Measurements from ENCODE around the gene PARD3B. TPM values are rescaled to one million over a fixed set of nuclear protein-coding genes. Genes with fewer than 3 reads are reported as not detected.

The PARD3B gene
- total and polyA plus RNA-seq, 2 of the 8 experiments (the other 6 are each of a cell fraction or from before 2014, with no cell fraction given), result 1.2 to 5.7 TPM

DNA sequence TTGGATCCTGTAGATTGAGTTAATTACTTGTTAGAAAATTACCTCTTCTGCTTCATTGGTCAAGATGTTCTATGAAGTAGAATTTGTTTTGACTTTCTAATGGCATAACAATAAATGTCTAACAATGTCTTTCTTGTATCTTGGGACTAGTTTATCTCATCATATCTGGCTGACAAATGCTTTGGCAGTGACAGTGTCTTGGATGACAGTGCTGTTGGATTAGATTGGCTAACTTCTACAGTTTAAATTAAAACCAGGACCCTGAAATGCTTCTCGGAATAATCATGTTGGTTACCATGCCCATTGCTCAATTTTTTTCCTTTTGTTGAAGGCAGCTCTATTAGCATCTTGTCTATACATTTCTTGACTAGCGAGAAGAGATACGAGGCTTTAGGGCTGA lies 176.9 kb downstream of the PARD3B start:
- Histone ChIP-seq H3K18ac (ENCODE audit: extremely low read depth, low read length) (no peak overlapping the region), H3K23ac (ENCODE audit: insufficient read length) (no peak overlapping the region), H3K4me1 (replicated peaks in 1 of 4; ENCODE audit: control insufficient read depth in 3 of 4, insufficient read depth in 4 of 4, low read length in 3 of 4) (peaks cover 0 to 4% (median 3%) of the 10 kb centered on the region in 4 experiments; a peak in 3 of 7 replicates), H4K20me1 (replicated peaks in 1 of 2; ENCODE audit: control insufficient read depth in 1 of 2, insufficient read depth in 2 of 2, low read length in 2 of 2) (no peaks in the 10 kb centered on the region), H3K27me3 (replicated peaks in 1 of 4; ENCODE audit: control insufficient read depth in 3 of 4, extremely low read depth in 1 of 4, insufficient read depth in 3 of 4, low read length in 3 of 4) (no peaks in the 10 kb centered on the region), H2AFZ (ENCODE audit: low read length) (no peak overlapping the region), H3K14ac (ENCODE audit: insufficient read length) (no peak overlapping the region), H3K79me2 (ENCODE audit: control insufficient read depth in 1 of 2, insufficient read depth in 2 of 2, low read length in 2 of 2) (no peaks in the 10 kb centered on the region), H2AK5ac (ENCODE audit: low read depth, low read length) (no peak overlapping the region), H3K36me3 (ENCODE audit: control insufficient read depth in 2 of 4, insufficient read depth in 4 of 4, low read length in 3 of 4) (no peaks in the 10 kb centered on the region), H3K23me2 (ENCODE audit: low read depth, low read length) (no peaks in the 10 kb centered on the region), H3K9me3 (ENCODE audit: insufficient read depth in 2 of 2, low read depth in 1 of 2, low read length in 1 of 2) (no peaks in the 10 kb centered on the region), H2BK120ac (replicated peaks; ENCODE audit: low read depth, low read length) (no peak overlapping the region), H3K4me3 (ENCODE audit: extremely low read depth in 1 of 4, insufficient read depth in 2 of 4, low read depth in 3 of 4, low read length in 4 of 4) (no peak overlapping the region), H3K4ac (replicated peaks; ENCODE audit: insufficient read length, low read depth, low read length) (no peak overlapping the region), H3K27ac (ENCODE audit: low read depth, low read length) (no peak overlapping the region), H3K4me2 (ENCODE audit: insufficient read depth in 1 of 2, low read depth in 2 of 2, low read length in 2 of 2) (no peak overlapping the region), H4K8ac (ENCODE audit: extremely low read depth, insufficient read depth, low read length) (no peak overlapping the region), H3K9ac (replicated peaks in 1 of 4; ENCODE audit: extremely low read depth in 1 of 4, low read depth in 3 of 4, low read length in 3 of 4) (no peak overlapping the region), H2BK5ac (ENCODE audit: low read depth, low read length) (no peak overlapping the region), H3K79me1 (ENCODE audit: low read depth, low read length) (no peaks in the 10 kb centered on the region), H4K5ac (ENCODE audit: insufficient read length, low read depth, low read length) (no peak overlapping the region), H2BK20ac (ENCODE audit: low read length) (no peak overlapping the region), H2BK12ac (ENCODE audit: low read depth, low read length) (no peak overlapping the region), H4K91ac (replicated peaks; ENCODE audit: insufficient read length, low read length) (no peak overlapping the region), H3K56ac (replicated peaks; ENCODE audit: insufficient read length, low read depth, low read length) (no peak overlapping the region), H2BK15ac (ENCODE audit: low read length) (no peak overlapping the region)
- FAIRE-seq, result no peak
- no peak for DNase-seq (ENCODE audit: low read depth in 1 of 2, low spot score in 2 of 2)
- CTCF ChIA-PET (ENCODE audit: partially characterized antibody), result no interaction called here
- WGBS, 2 experiments (ENCODE audit: extremely low coverage in 1 of 2, insufficient coverage in 1 of 2, insufficient read length in 1 of 2, insufficient replicate concordance in 2 of 2, low coverage in 1 of 2, low lambda C conversion rate in 2 of 2, missing lambda C conversion rate in 1 of 2), result 85% methylated on average over 3 of the region's 3 CpGs; no CpG with 5 or more reads in 1 of the 2 experiments
- TF ChIP-seq MAFK (IDR thresholded peaks at IDR 0.05; ENCODE audit: low read depth, low read length), result no peak
- TF ChIP-seq FOSL1 (IDR thresholded peaks at IDR 0.05; ENCODE audit: insufficient read depth, low read depth, low read length), result no peak
- no peak for TF ChIP-seq JUND (IDR thresholded peaks at IDR 0.05; ENCODE audit: low read length)
- TF ChIP-seq, protein P1, sequence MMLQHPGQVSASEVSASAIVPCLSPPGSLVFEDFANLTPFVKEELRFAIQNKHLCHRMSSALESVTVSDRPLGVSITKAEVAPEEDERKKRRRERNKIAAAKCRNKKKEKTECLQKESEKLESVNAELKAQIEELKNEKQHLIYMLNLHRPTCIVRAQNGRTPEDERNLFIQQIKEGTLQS (IDR thresholded peaks at IDR 0.05; ENCODE audit: insufficient read depth, low read depth, low read length), result no peak
- TF ChIP-seq BRCA1 (IDR thresholded peaks at IDR 0.05; ENCODE audit: low read depth, low read length), result no peak
- no peak for TF ChIP-seq SP2 (IDR thresholded peaks at IDR 0.05; ENCODE audit: low read length)
- TF ChIP-seq CREB1 (IDR thresholded peaks at IDR 0.05), result no peak
- no peak for TF ChIP-seq KDM4A (IDR thresholded peaks at IDR 0.05; ENCODE audit: low read depth, low read length, severe bottlenecking)
- TF ChIP-seq PHF8 (conservative IDR thresholded peaks at IDR 0.05; ENCODE audit: low read depth, low read length), result no peak
- TF ChIP-seq POLR2AphosphoS5 (IDR thresholded peaks at IDR 0.05; ENCODE audit: low read depth, low read length), result no peak
- TF ChIP-seq CHD1 (IDR thresholded peaks at IDR 0.05; ENCODE audit: low read depth, low read length), result no peak
- POLR2A ChIA-PET (ENCODE audit: partially characterized antibody), result no interaction called here

Measured in H1 (cell line).